HEK293T (cell line): Measurements from ENCODE around the gene STAT5B.

Experiments
- CTCF ChIA-PET: fragments of 350-600 bp; formaldehyde crosslinking; extraction: SDS; loops from one replicate; lab custom pipeline; 2021; ENCODE audit warnings: antibody characterized with exemption, inconsistent platforms; lab: Yijun Ruan, JAX
- POLR2A ChIA-PET: fragments of 350-600 bp; formaldehyde crosslinking; extraction: SDS; loops from one replicate; lab custom pipeline; 2020; ENCODE audit warnings: antibody characterized with exemption, inconsistent platforms; lab: Yijun Ruan, JAX
- DNase-seq: peaks from one replicate; pipeline ENCODE4 v3.0.0; 2012; ENCODE audit warnings: mixed read lengths; ENCODE audit errors: extremely low spot score
- ARNT ChIP-seq: fragments of 450-650 bp; IDR thresholded peaks from 2 replicates; pipeline ENCODE4 v1.6.1; 2017; ENCODE audit warnings: mild to moderate bottlenecking
- BHLHE40 ChIP-seq: fragments of 450-650 bp; IDR thresholded peaks from 2 replicates; pipeline ENCODE4 v1.6.1; 2016; ENCODE audit warnings: mild to moderate bottlenecking, moderate library complexity, borderline replicate concordance
- CTBP1 ChIP-seq: fragments of 450-650 bp; IDR thresholded peaks from 2 replicates; pipeline ENCODE4 v1.6.1; 2016; ENCODE audit warnings: borderline replicate concordance
- ELF4 ChIP-seq: fragments of 450-650 bp; IDR thresholded peaks from 2 replicates; pipeline ENCODE4 v1.6.1; 2017; ENCODE audit warnings: antibody characterized with exemption
- FOXA1 ChIP-seq: fragments of 450-650 bp; IDR thresholded peaks from 2 replicates; pipeline ENCODE4 v1.6.1; 2016; ENCODE audit warnings: mild to moderate bottlenecking
- FOXK2 ChIP-seq: fragments of 450-650 bp; IDR thresholded peaks from 2 replicates; pipeline ENCODE4 v1.6.1; 2016; ENCODE audit warnings: mild to moderate bottlenecking
- FOXM1 ChIP-seq: fragments of 450-650 bp; IDR thresholded peaks from 2 replicates; pipeline ENCODE4 v1.6.1; 2017; ENCODE audit warnings: mild to moderate bottlenecking, borderline replicate concordance
- HDGF ChIP-seq: fragments of 450-650 bp; IDR thresholded peaks from 2 replicates; pipeline ENCODE4 v1.6.1; 2017; ENCODE audit warnings: antibody characterized with exemption, borderline replicate concordance
- L3MBTL2 ChIP-seq: fragments of 450-650 bp; conservative IDR thresholded peaks from 2 replicates; pipeline ENCODE4 v1.6.1; 2016; ENCODE audit warnings: mild to moderate bottlenecking
- LEF1 ChIP-seq: fragments of 450-650 bp; IDR thresholded peaks from 2 replicates; pipeline ENCODE4 v1.6.1; 2017; ENCODE audit warnings: mild to moderate bottlenecking, borderline replicate concordance
- NFRKB ChIP-seq: fragments of 450-650 bp; IDR thresholded peaks from 2 replicates; pipeline ENCODE4 v1.6.1; 2016; ENCODE audit warnings: mild to moderate bottlenecking, moderate library complexity
- SP1 ChIP-seq: fragments of 450-650 bp; IDR thresholded peaks from 2 replicates; pipeline ENCODE4 v1.6.1; 2017
- SUZ12 ChIP-seq: fragments of 450-650 bp; IDR thresholded peaks from 2 replicates; pipeline ENCODE4 v1.6.1; 2016; ENCODE audit warnings: mild to moderate bottlenecking
- TARDBP ChIP-seq: fragments of 450-650 bp; IDR thresholded peaks from 2 replicates; pipeline ENCODE4 v1.6.1; 2016
- ZNF384 ChIP-seq: fragments of 450-650 bp; IDR thresholded peaks from 2 replicates; pipeline ENCODE4 v1.6.1; 2016
- TF ChIP-seq, protein P1 (sequence below): fragments of 450-650 bp; IDR thresholded peaks from 2 replicates; pipeline ENCODE4 v1.6.1; 2016

Gene STAT5B

DNA sequence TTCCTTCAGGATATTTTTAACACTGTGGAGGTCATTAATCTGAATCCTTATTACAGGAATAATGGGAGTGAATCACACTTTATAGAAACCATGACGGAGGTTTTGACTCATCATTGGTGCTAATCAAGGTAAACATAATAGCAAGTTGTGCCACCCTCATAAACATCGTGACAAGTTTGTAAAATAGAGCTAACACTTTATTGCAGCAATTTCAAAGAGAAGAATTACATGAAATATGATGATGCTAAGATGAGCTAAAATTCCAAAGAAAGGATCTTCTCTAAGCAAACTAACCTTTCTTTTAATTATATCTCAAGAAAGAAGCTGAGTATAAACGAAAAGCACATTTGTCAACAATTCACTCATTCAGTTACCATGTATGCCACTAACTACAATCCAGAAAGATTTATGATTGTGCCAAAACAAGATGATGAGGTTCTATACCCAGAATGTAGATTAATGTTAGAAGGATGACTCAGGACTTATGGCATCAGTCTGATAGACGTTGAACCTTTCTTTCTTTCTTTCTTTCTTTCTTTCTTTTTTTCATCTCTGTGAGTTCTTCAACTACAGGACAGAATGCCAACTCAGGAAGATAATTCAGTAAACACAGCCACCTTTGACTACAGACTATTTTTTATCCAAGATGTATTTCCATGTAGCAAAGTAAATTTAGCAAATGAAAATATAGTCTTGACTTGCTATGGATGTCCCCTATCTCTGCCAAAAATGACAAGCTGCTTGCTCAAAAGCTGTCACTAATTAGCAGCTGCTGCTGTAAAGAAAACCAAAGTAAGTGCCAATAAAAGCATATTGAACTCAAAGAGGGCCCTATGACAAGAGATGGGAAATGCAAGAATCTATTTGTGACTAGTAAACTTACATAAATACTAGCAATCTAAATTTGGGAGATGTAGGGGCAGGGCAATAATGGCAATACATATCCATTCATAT is 23.3 kb downstream of the STAT5B start:
- ChIA-PET POLR2A (no interaction called here), CTCF (interaction anchor here (0.7 kb wide), 2 partner anchors 211 to 338 kb away, joined by 3 to 4 read pairs; no protein-coding TSS in a partner anchor)
- TF ChIP-seq FOXM1: no peak
- TF ChIP-seq, protein P1, sequence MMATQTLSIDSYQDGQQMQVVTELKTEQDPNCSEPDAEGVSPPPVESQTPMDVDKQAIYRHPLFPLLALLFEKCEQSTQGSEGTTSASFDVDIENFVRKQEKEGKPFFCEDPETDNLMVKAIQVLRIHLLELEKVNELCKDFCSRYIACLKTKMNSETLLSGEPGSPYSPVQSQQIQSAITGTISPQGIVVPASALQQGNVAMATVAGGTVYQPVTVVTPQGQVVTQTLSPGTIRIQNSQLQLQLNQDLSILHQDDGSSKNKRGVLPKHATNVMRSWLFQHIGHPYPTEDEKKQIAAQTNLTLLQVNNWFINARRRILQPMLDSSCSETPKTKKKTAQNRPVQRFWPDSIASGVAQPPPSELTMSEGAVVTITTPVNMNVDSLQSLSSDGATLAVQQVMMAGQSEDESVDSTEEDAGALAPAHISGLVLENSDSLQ: peak; percentile 45; the same call in 1 of the 2 replicates
- no peak for DNase-seq

GRCh38 chr17:42251115-42251514 is 25.1 kb downstream of the STAT5B start:
- DNase-seq: peak; percentile 47
- CTCF ChIA-PET: interaction anchor here (1.0 to 1.9 kb wide), 4 partner anchors 14 to 39 kb away, joined by 3 to 7 read pairs (median 6); no protein-coding TSS in a partner anchor
- POLR2A ChIA-PET: interaction anchor here (0.6 to 1.2 kb wide), 3 partner anchors 13 to 26 kb away, joined by 3 to 4 read pairs (median 3); no protein-coding TSS in a partner anchor
- TF ChIP-seq FOXM1 (no peak), HDGF (no peak), FOXK2 (no peak), ELF4 (no peak), LEF1 (no peak), SP1 (no peak)

DNA sequence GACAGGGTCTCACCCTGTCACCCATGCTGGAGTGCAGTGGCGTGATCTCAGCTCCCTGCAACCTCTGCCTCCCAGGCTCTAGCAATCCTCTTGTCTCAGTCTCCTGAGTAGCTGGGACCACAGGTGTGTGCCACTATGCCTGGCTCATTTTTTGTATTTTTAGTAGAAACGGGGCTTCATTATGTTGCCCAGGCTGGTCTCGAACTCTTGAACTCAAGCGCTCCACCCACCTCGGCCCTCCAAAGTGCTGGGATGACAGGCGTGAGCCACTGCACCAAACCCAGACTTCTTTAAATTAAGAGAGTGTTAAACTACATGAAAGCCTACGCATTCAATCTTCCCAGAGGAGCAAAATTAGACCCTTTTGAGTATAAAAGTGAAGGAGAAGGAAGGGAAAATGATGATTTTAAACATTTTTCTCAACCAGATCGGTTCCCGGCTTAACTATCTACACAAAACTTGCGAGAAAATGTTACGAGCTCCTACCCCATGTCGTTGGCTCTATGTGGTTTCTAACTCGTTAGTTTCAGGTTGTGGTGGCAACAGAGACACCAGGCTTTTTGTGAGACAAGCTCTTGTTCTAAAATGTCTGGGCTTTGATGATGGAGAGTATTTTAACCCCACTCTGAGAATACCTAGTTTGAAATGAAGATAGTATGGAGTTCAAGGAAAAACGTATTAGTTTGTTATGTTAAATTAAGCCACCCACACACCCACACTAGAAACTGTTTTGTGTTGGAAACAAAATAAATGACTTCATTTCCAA is 26.3 kb downstream of the STAT5B start:
- no peak for DNase-seq
- TF ChIP-seq ELF4 (no peak), HDGF (no peak)
- TF ChIP-seq, protein P1: no peak
- ChIA-PET POLR2A (no interaction called here), CTCF (interaction anchor here (1.7 to 1.9 kb wide), 2 partner anchors 13 to 28 kb away, joined by 6 to 7 read pairs; no protein-coding TSS in a partner anchor)

- ChIA-PET POLR2A (interaction anchor here (1.6 kb wide), 1 partner anchor 27 kb away, joined by 4 read pairs; no protein-coding TSS in a partner anchor), CTCF (interaction anchor here (0.6 to 2.3 kb wide), 3 partner anchors 26 to 498 kb away, joined by 3 to 13 read pairs (median 4); no protein-coding TSS in a partner anchor)
- no peak for DNase-seq
- TF ChIP-seq SP1: no peak
- no peak for TF ChIP-seq LEF1
- no peak for TF ChIP-seq HDGF
- no peak for TF ChIP-seq TARDBP
- TF ChIP-seq SUZ12: no peak
- no peak for TF ChIP-seq ZNF384
These were observed 27.6 kb downstream of the STAT5B start for GRCh38 chr17:42248351-42249179.

- TF ChIP-seq CTBP1: no peak
- TF ChIP-seq FOXM1: no peak
- no peak for TF ChIP-seq ZNF384
- no peak for TF ChIP-seq FOXK2
- TF ChIP-seq TARDBP: no peak
- TF ChIP-seq LEF1: no peak
- TF ChIP-seq SP1: no peak
- TF ChIP-seq BHLHE40: no peak
- TF ChIP-seq SUZ12: no peak
- TF ChIP-seq L3MBTL2: no peak
- TF ChIP-seq, protein P1: no peak
- TF ChIP-seq ELF4: no peak
- no peak for TF ChIP-seq FOXA1
- TF ChIP-seq ARNT: no peak
- TF ChIP-seq NFRKB: no peak
- TF ChIP-seq HDGF: no peak
- ChIA-PET CTCF (interaction anchor here (2.3 kb wide), 1 partner anchor 25 kb away, joined by 13 read pairs; no protein-coding TSS in a partner anchor), POLR2A (interaction anchor here (1.6 kb wide), 1 partner anchor 28 kb away, joined by 4 read pairs; no protein-coding TSS in a partner anchor)
- no peak for DNase-seq
These were observed 28.5 kb downstream of the STAT5B start for GRCh38 chr17:42247734-42248133.
